ENCODE measurements around the gene NOD2. TPM values are rescaled to one million over a fixed set of nuclear protein-coding genes. Genes with fewer than 3 reads are reported as not detected.

Gene NOD2
- total and polyA plus RNA-seq, 2 of the 13 experiments (the other 11 are each of a cell fraction or from before 2014, with no cell fraction given), result 0.27 to 0.81 TPM

- TF ChIP-seq PRDM15 (CRISPR knock-in tag; IDR thresholded peaks at IDR 0.05) (no peak), THRA (CRISPR knock-in tag; IDR thresholded peaks at IDR 0.05; ENCODE audit: borderline replicate concordance) (no peak), KDM4B (CRISPR knock-in tag; IDR thresholded peaks at IDR 0.05) (no peak), KLF9 (CRISPR knock-in tag; IDR thresholded peaks at IDR 0.05; ENCODE audit: low read depth) (no peak), HNF4G (IDR thresholded peaks at IDR 0.05; ENCODE audit: borderline replicate concordance, low read depth, low read length) (no peak), HNF4G (CRISPR knock-in tag; IDR thresholded peaks at IDR 0.05; ENCODE audit: borderline replicate concordance, low read depth) (no peak), NRL (CRISPR knock-in tag; IDR thresholded peaks at IDR 0.05; ENCODE audit: borderline replicate concordance) (peak; percentile 88), JUND (CRISPR knock-in tag; IDR thresholded peaks at IDR 0.05) (no peak), ZNF7 (CRISPR knock-in tag; IDR thresholded peaks at IDR 0.05) (no peak), ZNF780A (CRISPR knock-in tag; IDR thresholded peaks at IDR 0.05) (no peak), SPEN (CRISPR knock-in tag; IDR thresholded peaks at IDR 0.05; ENCODE audit: low read depth) (0 out of 2 replicates have a peak, but pooled peaks have one; percentile 34), ZNF792 (CRISPR knock-in tag; IDR thresholded peaks at IDR 0.05) (no peak), DPF2 (CRISPR knock-in tag; IDR thresholded peaks at IDR 0.05; ENCODE audit: borderline replicate concordance, low read depth) (no peak), ZFX (CRISPR knock-in tag; IDR thresholded peaks at IDR 0.05; ENCODE audit: low read depth) (peak; percentile 64), EZH2 (conservative IDR thresholded peaks at IDR 0.05; ENCODE audit: low read depth, low read length) (no peak), HNF1B (CRISPR knock-in tag; IDR thresholded peaks at IDR 0.05) (peak; percentile 48; the same call in 1 of the 2 replicates), ZNF746 (CRISPR knock-in tag; IDR thresholded peaks at IDR 0.05) (no peak), DNMT3B (CRISPR knock-in tag; conservative IDR thresholded peaks at IDR 0.05) (no peak), TFE3 (CRISPR knock-in tag; IDR thresholded peaks at IDR 0.05) (peak; percentile 67), MXD1 (CRISPR knock-in tag; IDR thresholded peaks at IDR 0.05) (0 out of 2 replicates have a peak, but pooled peaks have one; percentile 42), GABPB1 (CRISPR knock-in tag; IDR thresholded peaks at IDR 0.05) (peak; percentile 41)
Measured at GRCh38 chr16:50696575-50697420, 3.4 kb downstream of the NOD2 start (continued).

All from HepG2 (cell line).